Lung (tissue), 12 donors: ENCODE measurements around the gene CEND1. TPM values are rescaled to one million over a fixed set of nuclear protein-coding genes. Genes with fewer than 3 reads are reported as not detected.

Experiments used
- ATAC-seq: fragments of 200-7000 bp; cut with Tn5 transposase; one replicate; pipeline ENCODE4 v1.9.1; 2020; ENCODE audit warnings: moderate number of reproducible peaks; ENCODE audit not compliant: insufficient read depth, low FRiP score
- DNase-seq, 3 donors: peaks; one replicate each; pipeline ENCODE4 v3.0.0-alpha.2; 2013 to 2017
- H3K27ac ChIP-seq, 2 donors: one replicate each; pipeline ENCODE4 v1.5.1; 2013; ENCODE audit warnings: mild to moderate bottlenecking in 2 of 2, moderate library complexity in 2 of 2, control low read depth in 1 of 2, inconsistent platforms in 1 of 2, low read depth in 1 of 2, low read length in 1 of 2
- H3K27me3 ChIP-seq, 3 donors: one replicate each; pipeline ENCODE4 v1.5.1; 2013; ENCODE audit warnings: low read length in 2 of 3; ENCODE audit not compliant: control insufficient read depth in 3 of 3, insufficient read depth in 3 of 3
- H3K36me3 ChIP-seq, 4 donors: one replicate each; pipeline ENCODE4 v1.5.1; 2013; ENCODE audit warnings: low read length in 4 of 4, mild to moderate bottlenecking in 1 of 4, moderate library complexity in 1 of 4; ENCODE audit not compliant: control insufficient read depth in 4 of 4, insufficient read depth in 4 of 4
- H3K4me1 ChIP-seq, 5 donors: one replicate each; pipeline ENCODE4 v1.5.1; 2013; ENCODE audit warnings: low read length in 5 of 5, mild to moderate bottlenecking in 2 of 5, moderate library complexity in 1 of 5; ENCODE audit not compliant: control insufficient read depth in 5 of 5, insufficient read depth in 5 of 5
- H3K4me3 ChIP-seq: one replicate; pipeline ENCODE4 v1.5.1; 2013; ENCODE audit warnings: mild to moderate bottlenecking, control low read depth, moderate library complexity
- H3K9ac ChIP-seq, 2 donors: one replicate each; pipeline ENCODE4 v1.5.1; 2013; ENCODE audit warnings: low read length in 2 of 2, control low read depth in 1 of 2; ENCODE audit not compliant: insufficient read depth in 1 of 2
- H3K9me3 ChIP-seq, 4 donors: one replicate each; pipeline ENCODE4 v1.5.1; 2013; ENCODE audit warnings: low read length in 3 of 4, mild to moderate bottlenecking in 1 of 4, moderate library complexity in 1 of 4; ENCODE audit not compliant: control insufficient read depth in 4 of 4, insufficient read depth in 3 of 4
- WGBS, 2 donors: extraction: QIAGEN DNeasy Blood & Tissue Kit; methylation state at CpG; one replicate each; pipeline ENCODE4 v1.1.7; 2013; 5-methylcytosine and 5-hydroxymethylcytosine counted together
- polyA plus RNA-seq, 2 donors: library from polyadenylated mRNA; stranded (reverse); fragments of 200-250 nt; gene quantifications; one replicate each; pipeline ENCODE4 v1.2.1, GENCODE V29; 2013
- total RNA-seq, 2 donors: library from RNA; depleted of rRNA in 1 of 2; stranded (reverse); fragments of >200 nt in 1 of 2; gene quantifications; one replicate each; pipeline ENCODE4 v1.2.1, GENCODE V29; 2014 to 2021
- TF ChIP-seq, protein P1 (sequence below): IDR thresholded peaks from 2 replicates; pipeline ENCODE4 v1.5.1; 2012; ENCODE audit warnings: mild to moderate bottlenecking; ENCODE audit errors: control extremely low read depth, extremely low read depth
- donor health status: control.
- donor health status: control.
- donor health status: Bipolar disorder and iron deficiency.
- donor health status: healthy.
- donor health status: DM: yes; HTN: yes; CAD: no.

The CEND1 gene
- total and polyA plus RNA-seq, 4 donors, result 0.10 to 0.18 (median 0.14) TPM; not detected in 1

- Histone ChIP-seq H3K9ac (no peak overlapping the region), H3K27me3 (no peaks in the 10 kb centered on the region), H3K36me3 (peaks cover 21 to 65% (median 43%) of the 10 kb centered on the region in 4 donors), H3K4me1 (no peaks in the 10 kb centered on the region), H3K9me3 (no peaks in the 10 kb centered on the region), H3K4me3 (no peak overlapping the region), H3K27ac (peak overlapping the region in 1 of 2 donors; percentile 50)
- DNase-seq (no peak), ATAC-seq (peak; percentile 64)
- TF ChIP-seq, protein P1, sequence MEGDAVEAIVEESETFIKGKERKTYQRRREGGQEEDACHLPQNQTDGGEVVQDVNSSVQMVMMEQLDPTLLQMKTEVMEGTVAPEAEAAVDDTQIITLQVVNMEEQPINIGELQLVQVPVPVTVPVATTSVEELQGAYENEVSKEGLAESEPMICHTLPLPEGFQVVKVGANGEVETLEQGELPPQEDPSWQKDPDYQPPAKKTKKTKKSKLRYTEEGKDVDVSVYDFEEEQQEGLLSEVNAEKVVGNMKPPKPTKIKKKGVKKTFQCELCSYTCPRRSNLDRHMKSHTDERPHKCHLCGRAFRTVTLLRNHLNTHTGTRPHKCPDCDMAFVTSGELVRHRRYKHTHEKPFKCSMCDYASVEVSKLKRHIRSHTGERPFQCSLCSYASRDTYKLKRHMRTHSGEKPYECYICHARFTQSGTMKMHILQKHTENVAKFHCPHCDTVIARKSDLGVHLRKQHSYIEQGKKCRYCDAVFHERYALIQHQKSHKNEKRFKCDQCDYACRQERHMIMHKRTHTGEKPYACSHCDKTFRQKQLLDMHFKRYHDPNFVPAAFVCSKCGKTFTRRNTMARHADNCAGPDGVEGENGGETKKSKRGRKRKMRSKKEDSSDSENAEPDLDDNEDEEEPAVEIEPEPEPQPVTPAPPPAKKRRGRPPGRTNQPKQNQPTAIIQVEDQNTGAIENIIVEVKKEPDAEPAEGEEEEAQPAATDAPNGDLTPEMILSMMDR, result no peak
- 49 to 51% methylated on average over 10 of the region's 10 CpGs for WGBS, 2 donors
These were observed 27.3 kb downstream of the CEND1 start for GRCh38 chr11:762421-763072.

GRCh38 chr11:761526-762108 is 28.3 kb downstream of the CEND1 start:
- Histone ChIP-seq H3K27ac (no peak overlapping the region), H3K9me3 (no peaks in the 10 kb centered on the region), H3K27me3 (no peaks in the 10 kb centered on the region), H3K9ac (no peak overlapping the region), H3K4me3 (no peak overlapping the region), H3K36me3 (peaks cover 21 to 66% (median 44%) of the 10 kb centered on the region in 4 donors), H3K4me1 (no peaks in the 10 kb centered on the region)
- 93 to 94% methylated on average over 8 of the region's 8 CpGs for WGBS, 2 donors
- TF ChIP-seq, protein P1, result no peak
- DNase-seq (no peak), ATAC-seq (no peak)

DNA sequence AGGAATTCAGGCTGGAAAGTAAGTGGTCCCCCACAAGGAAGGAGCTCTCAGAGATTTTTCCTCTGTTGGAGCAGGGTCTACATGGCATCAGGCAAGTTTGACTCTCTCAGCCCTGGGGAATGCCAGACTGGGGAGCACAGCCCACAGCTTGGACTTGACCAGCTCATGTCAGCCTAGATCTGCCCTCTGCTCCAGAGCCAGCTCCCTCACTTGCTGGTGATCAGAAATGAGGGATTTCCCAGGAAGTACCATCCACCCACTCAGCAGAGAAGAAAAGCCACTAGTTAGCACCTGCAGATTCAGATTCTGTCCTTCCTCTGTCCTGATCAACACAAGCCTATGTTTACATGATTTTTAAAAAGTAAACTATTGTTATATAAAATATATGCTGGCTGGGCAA is 29.7 kb downstream of the CEND1 start:
- no peak overlapping the region for H3K9ac ChIP-seq
- no peaks in the 10 kb centered on the region for H3K27me3 ChIP-seq
- no peak for DNase-seq
- no peak for ATAC-seq
- no peaks in the 10 kb centered on the region for H3K4me1 ChIP-seq
- H3K4me3 ChIP-seq, result no peak overlapping the region
- no peak overlapping the region for H3K27ac ChIP-seq
- TF ChIP-seq, protein P1, result no peak
- no peaks in the 10 kb centered on the region for H3K9me3 ChIP-seq
- H3K36me3 ChIP-seq, result peaks cover 24 to 63% (median 50%) of the 10 kb centered on the region in 4 donors
